HG02852 (cell line): ENCODE measurements around the gene PPFIA1.
"Not testable (repeated sequence)": the region's sequence is repeated elsewhere in the genome, so short reads cannot be mapped to it uniquely, and the experiment has no call there.

Source experiments
- ATAC-seq: cut with Tn5 transposase; IDR thresholded peaks from one replicate; pipeline ENCODE4 v1.9.1; 2021; ENCODE audit warnings: mild to moderate bottlenecking, moderate library complexity; ENCODE audit not compliant: unreplicated experiment

PPFIA1 gene

DNA sequence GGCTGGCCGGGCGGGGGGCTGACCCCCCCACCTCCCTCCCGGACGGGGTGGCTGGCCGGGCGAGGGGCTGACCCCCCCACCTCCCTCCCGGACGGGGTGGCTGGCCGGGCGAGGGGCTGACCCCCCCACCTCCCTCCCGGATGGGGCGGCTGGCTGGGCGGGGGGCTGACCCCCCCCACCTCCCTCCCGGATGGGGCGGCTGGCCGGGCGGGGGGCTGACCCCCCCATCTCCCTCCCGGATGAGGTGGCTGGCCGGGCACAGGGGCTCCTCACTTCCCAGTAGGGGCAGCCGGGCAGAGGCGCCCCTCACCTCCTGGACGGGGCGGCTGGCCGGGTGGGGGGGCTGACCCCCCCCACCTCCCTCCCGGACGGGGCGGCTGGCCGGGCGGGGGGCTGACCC is 24.7 kb downstream of the PPFIA1 start:
- not testable (repeated sequence) for ATAC-seq

DNA sequence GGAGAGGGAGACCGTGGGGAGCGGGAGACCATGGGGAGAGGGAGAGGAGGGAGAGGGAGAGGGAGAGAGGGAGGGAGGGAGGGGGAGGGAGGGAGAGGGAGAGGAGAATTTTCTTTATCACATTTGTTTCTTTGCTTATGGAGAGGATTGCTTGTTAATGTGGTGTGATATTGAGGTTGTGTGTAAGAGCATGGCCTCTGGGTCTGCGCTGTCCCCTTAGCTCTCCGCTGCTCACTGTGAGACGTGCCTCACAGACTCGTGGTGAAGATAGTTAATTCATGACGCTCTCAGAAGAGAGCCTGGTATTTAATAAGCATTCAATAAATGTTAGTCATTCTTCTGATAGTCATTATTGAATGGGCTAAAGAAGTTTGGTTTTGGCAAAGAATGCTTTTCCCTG is 26.2 kb downstream of the PPFIA1 start:
- ATAC-seq, result no peak

GRCh38 chr11:70297341-70297740 is 26.9 kb downstream of the PPFIA1 start:
- no peak for ATAC-seq

- no peak for ATAC-seq
Observed at GRCh38 chr11:70298243-70298915, 27.9 kb downstream of the PPFIA1 start.

DNA sequence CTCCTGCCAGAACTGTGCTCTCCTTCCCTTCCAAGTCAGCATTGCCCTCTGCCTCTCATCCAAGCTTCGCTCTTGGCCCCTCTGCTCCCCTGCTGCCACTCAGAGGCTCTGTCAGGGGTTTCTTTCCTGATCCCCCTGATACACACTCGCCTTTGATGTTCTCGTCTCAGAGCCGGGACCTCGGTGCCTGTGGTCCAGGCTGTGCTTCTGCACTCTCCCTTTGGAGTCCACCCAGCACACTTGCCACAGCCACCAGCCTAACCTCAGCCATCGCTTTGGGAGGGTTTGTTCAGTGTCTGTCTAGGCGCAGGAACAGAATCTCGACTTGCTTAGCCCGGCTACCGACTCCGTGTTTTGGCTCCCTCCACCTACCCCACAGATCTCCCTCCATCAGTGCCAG is 29.1 kb downstream of the PPFIA1 start:
- no peak for ATAC-seq

DNA sequence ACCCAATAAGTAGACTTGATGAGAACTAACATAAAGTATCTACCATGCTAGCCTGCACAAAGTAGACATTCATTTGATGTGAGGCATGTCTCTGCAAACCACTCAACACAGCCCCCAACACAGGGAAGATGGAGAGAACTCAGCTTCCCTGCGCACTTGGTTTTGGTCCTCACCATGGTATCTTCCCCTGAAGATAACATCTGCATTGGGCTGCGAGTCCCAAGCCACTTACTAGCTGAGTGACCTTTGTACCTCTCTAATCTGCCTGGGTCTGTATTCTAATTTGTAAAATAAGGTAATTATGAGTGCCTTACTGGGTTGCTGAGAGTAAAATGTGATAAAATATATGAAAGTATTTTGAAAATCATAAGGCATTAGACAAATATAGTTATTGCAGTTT is 30.7 kb downstream of the PPFIA1 start:
- ATAC-seq, result no peak

- no peak for ATAC-seq
Observed at GRCh38 chr11:70301721-70302418, 31.4 kb downstream of the PPFIA1 start.

DNA sequence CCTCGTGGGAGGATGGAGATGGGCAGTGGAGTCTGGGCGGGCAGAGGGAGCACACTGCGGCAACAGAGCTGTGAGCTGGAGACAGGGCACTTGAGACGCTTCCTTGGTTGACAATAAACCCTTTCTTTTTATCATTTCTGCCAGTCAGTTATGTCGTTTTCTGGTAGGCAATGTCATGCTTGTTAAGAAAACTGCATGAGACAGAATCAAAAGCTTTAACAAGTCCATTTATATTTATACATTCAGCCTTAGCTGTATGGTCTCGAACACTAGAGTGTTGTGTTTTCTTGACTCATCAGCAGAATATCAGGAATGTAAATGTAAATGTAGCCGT is 31.9 kb downstream of the PPFIA1 start:
- ATAC-seq, result no peak

GRCh38 chr11:70303070-70303469 is 32.6 kb downstream of the PPFIA1 start:
- ATAC-seq, result no peak

DNA sequence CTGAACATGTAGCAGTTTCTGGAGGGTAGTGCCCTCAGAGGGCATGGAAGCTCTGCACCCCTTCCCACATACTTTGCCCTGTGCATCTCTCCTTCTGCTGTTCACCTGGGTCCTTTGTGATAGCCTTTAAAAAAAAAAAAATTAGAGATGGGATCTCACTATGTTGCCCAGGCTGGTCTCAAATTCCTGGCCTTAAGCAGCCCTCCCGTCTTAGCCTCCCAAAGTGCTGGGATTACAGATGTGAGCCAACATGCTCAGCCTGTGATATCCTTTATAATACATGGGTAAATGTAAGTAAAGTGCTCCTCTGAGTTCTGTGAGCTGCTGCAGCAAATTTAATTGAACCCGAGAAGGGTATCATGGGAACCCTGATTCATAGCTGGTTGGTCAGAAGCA is 33.7 kb downstream of the PPFIA1 start:
- ATAC-seq, result no peak

- ATAC-seq, result no peak
Observed at GRCh38 chr11:70305501-70305900, 35.0 kb downstream of the PPFIA1 start.

DNA sequence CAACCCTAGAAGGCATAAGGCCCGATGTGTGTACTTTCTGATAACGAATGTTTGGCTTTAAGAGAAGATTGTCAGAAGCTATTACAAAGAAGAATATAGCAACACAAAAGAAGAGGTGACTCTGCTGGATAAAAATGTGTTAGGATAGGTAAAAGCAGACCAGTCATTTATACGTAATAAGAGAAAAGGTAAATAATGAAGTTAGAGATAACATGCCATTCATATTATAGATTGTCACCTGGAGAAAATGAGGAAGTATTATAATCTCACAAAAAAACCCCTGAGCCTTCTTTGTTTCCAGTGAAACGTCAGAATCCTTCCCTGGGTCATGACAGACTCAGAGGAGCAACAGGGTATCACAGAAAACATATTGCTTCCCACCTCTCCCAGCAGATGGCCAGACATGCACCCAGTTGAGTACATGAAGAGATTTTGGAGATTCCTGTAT is 36.1 kb downstream of the PPFIA1 start:
- no peak for ATAC-seq

DNA sequence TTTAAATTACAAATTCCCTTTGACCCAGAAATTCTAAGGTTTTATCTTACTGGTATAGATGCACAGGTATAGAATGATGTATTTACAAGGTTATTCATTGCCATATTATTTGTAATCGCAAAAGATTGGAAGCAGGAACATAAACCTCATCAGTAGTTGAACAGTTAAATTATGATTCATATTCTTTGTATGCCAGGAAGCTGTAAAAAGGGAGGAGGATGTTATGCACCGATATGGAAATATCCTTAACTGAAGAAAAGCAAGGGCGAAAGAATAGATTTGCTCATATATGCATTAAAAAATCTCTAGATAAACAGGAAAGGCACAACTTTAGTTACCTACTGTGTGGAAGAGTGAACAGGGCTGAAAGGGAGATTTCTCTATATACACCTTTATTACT is 36.7 kb downstream of the PPFIA1 start:
- no peak for ATAC-seq

DNA sequence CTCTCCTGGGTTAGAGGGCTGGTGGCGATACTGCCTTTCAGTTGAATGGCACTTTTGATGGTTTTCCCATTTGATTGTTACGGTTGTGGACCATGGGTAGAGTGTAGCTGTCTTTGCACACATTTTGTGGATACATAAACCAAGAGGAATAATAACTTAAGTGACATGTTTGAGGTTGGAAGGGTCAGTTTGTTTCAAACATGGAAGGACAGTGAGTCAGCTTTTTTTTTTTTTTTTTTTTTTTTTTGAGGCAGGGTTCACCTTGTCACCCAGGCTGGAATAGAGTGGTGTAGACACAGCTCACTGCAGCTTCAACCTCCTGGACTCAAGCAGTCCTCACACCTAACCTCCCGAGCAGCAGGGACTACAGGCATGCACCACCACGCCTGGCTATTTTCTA is 41.1 kb downstream of the PPFIA1 start:
- ATAC-seq, result no peak

GRCh38 chr11:70312401-70313357 is 42.2 kb downstream of the PPFIA1 start:
- no peak for ATAC-seq

DNA sequence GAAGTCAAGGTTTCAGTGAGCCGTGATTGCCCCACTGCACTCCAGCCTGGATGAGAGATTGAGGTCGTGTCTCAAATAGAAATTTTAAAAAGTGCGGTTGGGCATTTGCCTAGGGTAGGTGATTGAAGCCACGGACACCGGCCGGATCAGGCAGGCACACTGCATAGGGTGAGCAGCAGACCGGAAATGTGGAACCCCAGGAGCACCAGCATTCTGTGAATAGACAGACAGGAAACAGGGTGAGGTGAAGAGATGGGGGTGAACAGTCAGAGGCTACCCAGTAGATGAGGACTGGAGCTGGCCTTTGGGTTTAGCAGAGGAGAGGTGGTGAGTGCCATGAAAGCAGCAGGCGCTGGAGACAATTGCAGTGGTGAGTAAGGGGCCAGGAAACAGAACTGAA is 43.5 kb downstream of the PPFIA1 start:
- ATAC-seq, result no peak

DNA sequence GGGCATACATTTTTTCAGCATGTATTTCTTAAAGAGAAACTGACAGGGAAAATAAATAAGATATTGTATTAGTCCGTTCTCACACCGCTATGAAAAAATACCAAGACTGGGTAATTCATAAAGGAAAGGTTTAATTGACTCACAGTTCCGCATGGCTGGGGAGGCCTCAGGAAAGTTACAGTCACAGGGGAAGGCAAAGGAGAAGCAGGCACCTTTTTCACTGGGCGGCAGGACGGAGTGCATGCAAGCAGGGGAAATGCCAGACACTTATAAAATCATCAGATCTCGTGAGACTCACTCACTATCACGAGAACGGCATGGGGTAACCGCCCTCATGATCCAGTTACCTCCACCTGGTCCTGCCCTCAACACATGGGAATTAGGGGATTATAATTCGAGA is 44.2 kb downstream of the PPFIA1 start:
- no peak for ATAC-seq

DNA sequence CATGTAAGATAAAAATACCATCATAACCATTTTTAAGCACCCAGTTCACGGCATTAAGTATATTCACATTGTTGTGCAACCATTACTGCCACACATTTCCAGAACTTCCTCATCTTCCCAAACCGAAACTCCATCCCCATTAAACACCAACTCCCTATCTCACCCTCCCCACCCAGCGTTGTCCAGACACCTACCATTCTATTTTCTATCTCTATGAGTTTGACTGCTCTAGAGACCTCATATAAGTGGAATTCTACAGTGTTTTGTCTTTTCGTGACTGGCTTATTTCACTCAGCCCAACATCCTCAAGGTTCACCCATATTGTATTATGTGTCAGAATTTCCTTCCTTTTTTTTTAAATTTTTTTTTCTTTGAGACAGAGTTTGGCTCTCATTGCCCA is 45.2 kb downstream of the PPFIA1 start:
- no peak for ATAC-seq

DNA sequence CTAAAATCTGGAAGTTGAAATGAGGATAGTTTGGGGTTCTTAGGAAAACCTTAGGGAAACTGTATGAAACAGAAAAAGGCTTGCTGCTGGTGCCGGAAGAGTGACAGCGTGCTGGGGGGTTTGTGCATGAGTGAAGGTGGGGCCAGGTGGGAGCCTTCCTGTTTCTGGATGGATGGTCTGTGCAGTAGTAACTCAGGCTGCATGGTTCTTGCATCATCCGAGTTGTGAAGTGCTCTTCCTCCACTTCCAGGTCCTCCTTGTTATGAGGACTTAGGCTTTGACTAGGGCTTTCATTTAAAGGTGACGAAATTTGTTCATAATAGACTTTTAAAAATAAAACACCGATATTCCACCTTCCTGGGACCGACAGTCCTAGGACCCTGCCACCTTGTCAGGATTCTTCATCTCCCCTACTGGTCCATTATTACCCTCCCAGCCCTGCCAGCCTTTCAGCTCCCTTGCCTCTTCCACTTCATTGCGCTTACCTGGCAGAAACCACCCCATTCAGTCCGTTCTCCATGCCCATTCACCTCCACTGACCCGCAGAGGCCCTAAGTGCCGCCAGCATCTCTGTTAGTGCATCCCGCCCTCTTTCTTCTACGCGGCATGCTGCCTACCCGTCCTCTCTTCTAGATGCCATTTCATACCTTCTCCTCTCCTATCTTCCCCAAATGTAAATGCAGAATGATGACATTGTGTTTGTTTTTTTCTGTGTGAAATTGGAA is 47.3 kb downstream of the PPFIA1 start:
- ATAC-seq, result no peak

DNA sequence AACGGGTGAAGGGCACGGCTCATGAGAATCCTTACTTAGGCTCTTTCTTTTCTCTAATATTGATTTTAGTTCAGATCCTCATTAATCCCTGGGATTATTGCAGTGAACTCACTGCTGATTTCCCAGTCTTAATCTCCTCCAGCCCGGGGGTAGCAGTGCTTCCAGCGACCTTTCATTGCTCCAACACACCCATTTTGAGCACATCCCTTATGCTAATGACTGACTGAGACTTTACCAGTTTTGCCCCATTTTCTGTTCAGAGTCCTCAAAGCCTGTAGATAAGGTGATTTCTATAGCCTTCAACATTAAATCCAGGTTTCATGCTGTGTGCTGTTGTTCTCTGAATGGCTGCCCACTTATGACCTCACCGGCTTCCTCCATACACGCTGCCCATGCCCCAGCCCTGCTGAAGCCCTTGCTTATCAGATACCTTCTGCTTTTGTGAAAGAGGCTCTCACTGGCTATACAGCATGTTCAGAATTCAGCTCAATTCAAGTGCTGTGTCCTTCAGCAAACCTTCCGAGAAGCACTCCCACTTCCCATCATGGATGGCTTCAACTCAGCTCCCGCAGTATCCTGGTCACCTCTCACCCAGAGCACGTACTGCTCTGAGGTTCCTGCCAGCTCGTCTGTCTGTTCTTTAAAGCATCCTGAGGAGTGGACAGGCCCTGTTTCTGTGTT is 49.0 kb downstream of the PPFIA1 start:
- no peak for ATAC-seq

- no peak for ATAC-seq
Observed at GRCh38 chr11:70322666-70323065, 52.2 kb downstream of the PPFIA1 start.
